ENCODE results near the gene WNT3.

DNA sequence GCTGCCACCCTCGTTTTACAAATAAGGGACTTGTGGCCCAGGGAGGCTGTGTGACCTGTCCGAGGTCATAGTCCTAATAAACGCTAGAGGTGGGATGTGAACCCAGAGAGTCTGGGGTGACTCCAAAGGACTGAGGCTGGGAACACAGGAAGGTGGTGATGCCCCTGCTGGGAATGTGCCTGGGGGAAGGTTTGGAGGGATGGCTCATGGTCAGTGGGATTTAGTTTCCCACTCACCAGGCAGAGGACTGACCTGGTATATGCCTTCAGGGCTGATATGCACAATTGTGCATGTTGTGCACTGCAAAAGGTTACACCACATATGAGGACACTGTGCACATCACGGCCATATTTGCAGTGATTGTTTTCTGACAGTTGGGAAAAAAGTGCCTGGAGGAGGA is 19.0 kb upstream of the WNT3 start:
- no peak for TF ChIP-seq SP7 (tag by site-specific recombination; IDR thresholded peaks at IDR 0.05)
- TF ChIP-seq CTCF (tag by site-specific recombination; IDR thresholded peaks at IDR 0.05), result no peak
